Placental epithelial cell (primary cell): Measurements from ENCODE around the gene SYT1. TPM values are rescaled to one million over a fixed set of nuclear protein-coding genes. Genes with fewer than 3 reads are reported as not detected.

Experiments used
- small RNA-seq: library from RNA; depleted of rRNA; stranded (forward); fragments of <200 nt; gene quantifications from one replicate; pipeline ENCODE3, GENCODE V24; 2012
- total RNA-seq: library from RNA; depleted of rRNA; stranded (reverse); fragments of >200 nt; gene quantifications from 2 replicates; pipeline ENCODE4 v1.2.3, GENCODE V29; 2012

SYT1 gene
- total RNA-seq = under 0.01 and 0.54 TPM in 2 replicates

DNA sequence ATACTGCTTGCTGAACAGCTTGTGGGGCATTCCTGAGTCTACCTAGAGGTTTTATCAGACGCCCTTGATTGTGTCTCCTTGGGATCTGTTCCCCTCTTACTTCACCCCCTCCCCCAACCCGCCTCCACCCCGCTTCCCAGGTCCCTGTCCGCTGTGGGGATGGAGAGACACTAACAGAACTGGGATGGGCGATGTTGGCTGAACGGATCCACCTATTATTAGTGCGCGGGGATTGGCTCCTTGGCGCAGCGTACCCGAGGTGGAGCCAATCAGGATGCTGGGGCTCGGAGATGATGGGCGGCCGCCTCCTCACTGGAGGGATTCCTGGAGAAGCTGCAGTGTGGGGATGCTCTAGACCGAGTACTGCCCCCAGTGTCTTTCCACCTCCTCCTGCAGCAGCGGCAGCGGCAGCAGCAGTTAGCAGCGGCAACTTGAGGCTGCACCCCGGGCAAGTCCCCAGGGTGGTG lies at the start of gene SYT1:
SYT1 (plus strand) TSS at position 372 of the 467 bp plus-strand sequence.

Small RNAs within 50 kb of the gene (small RNA-seq; reads per million reads assigned to genes)
- not detected for gene MIR1252
